ENCODE measurements around the gene MAP2K4. TPM values are rescaled to one million over a fixed set of nuclear protein-coding genes. Genes with fewer than 3 reads are reported as not detected.

The MAP2K4 gene
- total RNA-seq, 1 experiment from 2014 or later: 46.1 TPM

GRCh38 chr17:12097326-12097725, 76.6 kb downstream of the MAP2K4 start:
- Histone ChIP-seq H3K9ac (ENCODE audit: extremely low read depth, insufficient read length, low read length) (no peak overlapping the region), H4K8ac (replicated peaks; ENCODE audit: insufficient read length, low read depth, low read length) (no peak overlapping the region), H2AK5ac (ENCODE audit: insufficient read length, low read length) (no peak overlapping the region), H3K27ac (ENCODE audit: insufficient read length, low read depth, low read length) (no peak overlapping the region), H2BK120ac (ENCODE audit: low read depth, low read length, poor library complexity, severe bottlenecking) (no peak overlapping the region), H3K79me1 (ENCODE audit: insufficient read depth, low read depth, low read length, poor library complexity, severe bottlenecking) (no peaks in the 10 kb centered on the region), H3K79me2 (ENCODE audit: insufficient read depth, low read length) (no peaks in the 10 kb centered on the region), H3K4me1 (ENCODE audit: insufficient read depth, low read length) (no peaks in the 10 kb centered on the region), H3K18ac (ENCODE audit: insufficient read length, low read depth, low read length) (no peak overlapping the region), H2BK20ac (ENCODE audit: low read depth, low read length, poor library complexity, severe bottlenecking) (no peak overlapping the region), H3K9me3 (ENCODE audit: control insufficient read depth, low read depth, low read length) (no peaks in the 10 kb centered on the region), H3K4ac (ENCODE audit: low read depth, low read length) (no peak overlapping the region), H4K91ac (ENCODE audit: insufficient read length, low read depth, low read length) (no peak overlapping the region), H2BK12ac (ENCODE audit: insufficient read length, low read depth, low read length) (no peak overlapping the region), H2BK5ac (ENCODE audit: insufficient read length, low read length) (no peak overlapping the region), H3T11ph (ENCODE audit: low read length) (no peak overlapping the region), H3K23ac (ENCODE audit: insufficient read length, low read depth, low read length) (no peak overlapping the region), H3K4me2 (ENCODE audit: insufficient read depth, insufficient read length, low read length) (no peak overlapping the region), H2BK15ac (ENCODE audit: low read depth, low read length) (no peak overlapping the region), H3K56ac (ENCODE audit: insufficient read length, low read depth, low read length) (no peak overlapping the region), H3K27me3 (ENCODE audit: insufficient read depth, low read length) (no peaks in the 10 kb centered on the region), H4K20me1 (ENCODE audit: control insufficient read depth, insufficient read depth, insufficient read length) (no peaks in the 10 kb centered on the region), H2AFZ (ENCODE audit: low read length) (no peak overlapping the region), H3K14ac (ENCODE audit: insufficient read depth, low read length) (no peak overlapping the region), H3K23me2 (ENCODE audit: insufficient read length, low read depth, low read length, poor library complexity, severe bottlenecking) (no peaks in the 10 kb centered on the region), H4K5ac (ENCODE audit: insufficient read length, low read depth, low read length) (no peak overlapping the region)
- Mint-ChIP-seq H3K4me3 (no peak overlapping the region), H3K9me3 (peaks cover 0 to 3% of the 10 kb centered on the region in 2 experiments; a peak in 4 of 5 replicates), H3K36me3 (ENCODE audit: insufficient read depth in 1 of 3, low read depth in 3 of 3) (peaks cover 20 to 48% (median 37%) of the 10 kb centered on the region in 3 experiments), H3K27me3 (ENCODE audit: low read depth) (no peaks in the 10 kb centered on the region), H3K27ac (no peak overlapping the region), H3K4me1 (no peaks in the 10 kb centered on the region)
- WGBS (ENCODE audit: extremely low coverage, insufficient read length, low lambda C conversion rate): no CpG with 5 or more reads among the region's 3 CpGs
- TF ChIP-seq CTCF (conservative IDR thresholded peaks at IDR 0.05): no peak
- no peak for DNase-seq

Data from H9 (cell line).